ENCODE results near the gene GCK. TPM values are rescaled to one million over a fixed set of nuclear protein-coding genes. Genes with fewer than 3 reads are reported as not detected.

GCK gene
- total and polyA plus RNA-seq, 2 of the 13 experiments (the other 11 are each of a cell fraction or from before 2014, with no cell fraction given) = not detected

DNA sequence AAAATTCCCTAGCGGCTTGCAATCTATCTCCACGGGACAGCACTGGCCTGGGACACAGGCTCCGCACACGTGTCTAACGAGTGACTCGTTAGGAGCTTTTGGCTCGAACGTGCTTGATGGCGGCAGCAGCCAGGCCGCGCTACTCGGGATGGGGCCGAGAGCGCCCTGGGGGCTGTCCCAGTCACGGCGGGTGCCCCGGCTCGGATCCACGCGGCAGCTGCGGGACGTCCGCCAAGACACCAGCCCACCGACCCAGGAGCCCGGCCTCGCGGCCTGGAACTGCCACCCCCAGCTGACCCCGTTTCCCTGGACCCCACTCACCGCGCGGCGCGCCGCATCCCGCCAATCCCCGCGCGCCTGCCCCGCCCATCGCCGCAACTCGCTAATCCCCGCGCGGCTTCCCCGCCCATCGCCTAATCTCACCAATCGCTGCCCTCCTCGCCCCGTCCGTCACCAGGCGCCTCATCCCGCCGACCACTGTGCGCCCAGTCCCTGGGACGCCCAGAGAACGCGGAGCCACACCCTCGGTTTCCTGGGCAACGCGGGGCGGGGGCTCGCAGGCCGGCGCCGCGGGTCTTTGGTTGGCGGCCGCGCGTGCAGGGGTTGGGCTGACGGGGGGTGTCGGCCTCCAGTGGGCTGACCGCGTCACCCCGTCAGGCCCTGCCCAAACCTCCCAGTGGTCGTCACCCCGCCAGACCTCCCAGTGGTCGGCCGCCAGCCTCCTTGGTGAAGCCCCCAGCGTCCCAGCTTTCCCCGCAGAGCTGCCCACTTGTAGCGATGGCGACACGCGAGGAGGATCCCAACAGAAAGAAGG, 65.8 kb downstream of the GCK start, which contains the start of gene POLD2 (continued):
- 0 out of 2 replicates have a peak, but pooled peaks have one; percentile 48 for TF ChIP-seq GPN1 (CRISPR knock-in tag; IDR thresholded peaks at IDR 0.05; ENCODE audit: borderline replicate concordance)
- TF ChIP-seq, protein P1, sequence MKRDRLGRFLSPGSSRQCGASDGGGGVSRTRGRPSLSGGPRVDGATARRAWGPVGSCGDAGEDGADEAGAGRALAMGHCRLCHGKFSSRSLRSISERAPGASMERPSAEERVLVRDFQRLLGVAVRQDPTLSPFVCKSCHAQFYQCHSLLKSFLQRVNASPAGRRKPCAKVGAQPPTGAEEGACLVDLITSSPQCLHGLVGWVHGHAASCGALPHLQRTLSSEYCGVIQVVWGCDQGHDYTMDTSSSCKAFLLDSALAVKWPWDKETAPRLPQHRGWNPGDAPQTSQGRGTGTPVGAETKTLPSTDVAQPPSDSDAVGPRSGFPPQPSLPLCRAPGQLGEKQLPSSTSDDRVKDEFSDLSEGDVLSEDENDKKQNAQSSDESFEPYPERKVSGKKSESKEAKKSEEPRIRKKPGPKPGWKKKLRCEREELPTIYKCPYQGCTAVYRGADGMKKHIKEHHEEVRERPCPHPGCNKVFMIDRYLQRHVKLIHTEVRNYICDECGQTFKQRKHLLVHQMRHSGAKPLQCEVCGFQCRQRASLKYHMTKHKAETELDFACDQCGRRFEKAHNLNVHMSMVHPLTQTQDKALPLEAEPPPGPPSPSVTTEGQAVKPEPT (CRISPR knock-in tag; IDR thresholded peaks at IDR 0.05; ENCODE audit: low read depth) = no peak; the same call in 1 of the 2 replicates
- TF ChIP-seq ZMYM2 (CRISPR knock-in tag; IDR thresholded peaks at IDR 0.05) = no peak
- TF ChIP-seq, protein P2, sequence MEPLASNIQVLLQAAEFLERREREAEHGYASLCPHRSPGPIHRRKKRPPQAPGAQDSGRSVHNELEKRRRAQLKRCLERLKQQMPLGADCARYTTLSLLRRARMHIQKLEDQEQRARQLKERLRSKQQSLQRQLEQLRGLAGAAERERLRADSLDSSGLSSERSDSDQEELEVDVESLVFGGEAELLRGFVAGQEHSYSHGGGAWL (CRISPR knock-in tag; IDR thresholded peaks at IDR 0.05) = peak; percentile 71
- TF ChIP-seq, protein P3, sequence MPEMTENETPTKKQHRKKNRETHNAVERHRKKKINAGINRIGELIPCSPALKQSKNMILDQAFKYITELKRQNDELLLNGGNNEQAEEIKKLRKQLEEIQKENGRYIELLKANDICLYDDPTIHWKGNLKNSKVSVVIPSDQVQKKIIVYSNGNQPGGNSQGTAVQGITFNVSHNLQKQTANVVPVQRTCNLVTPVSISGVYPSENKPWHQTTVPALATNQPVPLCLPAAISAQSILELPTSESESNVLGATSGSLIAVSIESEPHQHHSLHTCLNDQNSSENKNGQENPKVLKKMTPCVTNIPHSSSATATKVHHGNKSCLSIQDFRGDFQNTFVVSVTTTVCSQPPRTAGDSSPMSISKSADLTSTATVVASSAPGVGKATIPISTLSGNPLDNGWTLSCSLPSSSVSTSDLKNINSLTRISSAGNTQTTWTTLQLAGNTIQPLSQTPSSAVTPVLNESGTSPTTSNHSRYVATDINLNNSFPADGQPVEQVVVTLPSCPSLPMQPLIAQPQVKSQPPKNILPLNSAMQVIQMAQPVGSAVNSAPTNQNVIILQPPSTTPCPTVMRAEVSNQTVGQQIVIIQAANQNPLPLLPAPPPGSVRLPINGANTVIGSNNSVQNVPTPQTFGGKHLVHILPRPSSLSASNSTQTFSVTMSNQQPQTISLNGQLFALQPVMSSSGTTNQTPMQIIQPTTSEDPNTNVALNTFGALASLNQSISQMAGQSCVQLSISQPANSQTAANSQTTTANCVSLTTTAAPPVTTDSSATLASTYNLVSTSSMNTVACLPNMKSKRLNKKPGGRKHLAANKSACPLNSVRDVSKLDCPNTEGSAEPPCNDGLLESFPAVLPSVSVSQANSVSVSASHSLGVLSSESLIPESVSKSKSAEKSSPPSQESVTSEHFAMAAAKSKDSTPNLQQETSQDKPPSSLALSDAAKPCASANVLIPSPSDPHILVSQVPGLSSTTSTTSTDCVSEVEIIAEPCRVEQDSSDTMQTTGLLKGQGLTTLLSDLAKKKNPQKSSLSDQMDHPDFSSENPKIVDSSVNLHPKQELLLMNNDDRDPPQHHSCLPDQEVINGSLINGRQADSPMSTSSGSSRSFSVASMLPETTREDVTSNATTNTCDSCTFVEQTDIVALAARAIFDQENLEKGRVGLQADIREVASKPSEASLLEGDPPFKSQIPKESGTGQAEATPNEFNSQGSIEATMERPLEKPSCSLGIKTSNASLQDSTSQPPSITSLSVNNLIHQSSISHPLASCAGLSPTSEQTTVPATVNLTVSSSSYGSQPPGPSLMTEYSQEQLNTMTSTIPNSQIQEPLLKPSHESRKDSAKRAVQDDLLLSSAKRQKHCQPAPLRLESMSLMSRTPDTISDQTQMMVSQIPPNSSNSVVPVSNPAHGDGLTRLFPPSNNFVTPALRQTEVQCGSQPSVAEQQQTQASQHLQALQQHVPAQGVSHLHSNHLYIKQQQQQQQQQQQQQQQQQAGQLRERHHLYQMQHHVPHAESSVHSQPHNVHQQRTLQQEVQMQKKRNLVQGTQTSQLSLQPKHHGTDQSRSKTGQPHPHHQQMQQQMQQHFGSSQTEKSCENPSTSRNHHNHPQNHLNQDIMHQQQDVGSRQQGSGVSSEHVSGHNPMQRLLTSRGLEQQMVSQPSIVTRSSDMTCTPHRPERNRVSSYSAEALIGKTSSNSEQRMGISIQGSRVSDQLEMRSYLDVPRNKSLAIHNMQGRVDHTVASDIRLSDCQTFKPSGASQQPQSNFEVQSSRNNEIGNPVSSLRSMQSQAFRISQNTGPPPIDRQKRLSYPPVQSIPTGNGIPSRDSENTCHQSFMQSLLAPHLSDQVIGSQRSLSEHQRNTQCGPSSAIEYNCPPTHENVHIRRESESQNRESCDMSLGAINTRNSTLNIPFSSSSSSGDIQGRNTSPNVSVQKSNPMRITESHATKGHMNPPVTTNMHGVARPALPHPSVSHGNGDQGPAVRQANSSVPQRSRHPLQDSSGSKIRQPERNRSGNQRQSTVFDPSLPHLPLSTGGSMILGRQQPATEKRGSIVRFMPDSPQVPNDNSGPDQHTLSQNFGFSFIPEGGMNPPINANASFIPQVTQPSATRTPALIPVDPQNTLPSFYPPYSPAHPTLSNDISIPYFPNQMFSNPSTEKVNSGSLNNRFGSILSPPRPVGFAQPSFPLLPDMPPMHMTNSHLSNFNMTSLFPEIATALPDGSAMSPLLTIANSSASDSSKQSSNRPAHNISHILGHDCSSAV (CRISPR knock-in tag; IDR thresholded peaks at IDR 0.05; ENCODE audit: borderline replicate concordance) = no peak
- TF ChIP-seq TOPORS (CRISPR knock-in tag; IDR thresholded peaks at IDR 0.05) = no peak
- no peak for TF ChIP-seq ZNF207 (IDR thresholded peaks at IDR 0.05; ENCODE audit: borderline replicate concordance)
- TF ChIP-seq, protein P4, sequence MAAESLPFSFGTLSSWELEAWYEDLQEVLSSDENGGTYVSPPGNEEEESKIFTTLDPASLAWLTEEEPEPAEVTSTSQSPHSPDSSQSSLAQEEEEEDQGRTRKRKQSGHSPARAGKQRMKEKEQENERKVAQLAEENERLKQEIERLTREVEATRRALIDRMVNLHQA (CRISPR knock-in tag; IDR thresholded peaks at IDR 0.05) = no peak
- TF ChIP-seq, protein P5, sequence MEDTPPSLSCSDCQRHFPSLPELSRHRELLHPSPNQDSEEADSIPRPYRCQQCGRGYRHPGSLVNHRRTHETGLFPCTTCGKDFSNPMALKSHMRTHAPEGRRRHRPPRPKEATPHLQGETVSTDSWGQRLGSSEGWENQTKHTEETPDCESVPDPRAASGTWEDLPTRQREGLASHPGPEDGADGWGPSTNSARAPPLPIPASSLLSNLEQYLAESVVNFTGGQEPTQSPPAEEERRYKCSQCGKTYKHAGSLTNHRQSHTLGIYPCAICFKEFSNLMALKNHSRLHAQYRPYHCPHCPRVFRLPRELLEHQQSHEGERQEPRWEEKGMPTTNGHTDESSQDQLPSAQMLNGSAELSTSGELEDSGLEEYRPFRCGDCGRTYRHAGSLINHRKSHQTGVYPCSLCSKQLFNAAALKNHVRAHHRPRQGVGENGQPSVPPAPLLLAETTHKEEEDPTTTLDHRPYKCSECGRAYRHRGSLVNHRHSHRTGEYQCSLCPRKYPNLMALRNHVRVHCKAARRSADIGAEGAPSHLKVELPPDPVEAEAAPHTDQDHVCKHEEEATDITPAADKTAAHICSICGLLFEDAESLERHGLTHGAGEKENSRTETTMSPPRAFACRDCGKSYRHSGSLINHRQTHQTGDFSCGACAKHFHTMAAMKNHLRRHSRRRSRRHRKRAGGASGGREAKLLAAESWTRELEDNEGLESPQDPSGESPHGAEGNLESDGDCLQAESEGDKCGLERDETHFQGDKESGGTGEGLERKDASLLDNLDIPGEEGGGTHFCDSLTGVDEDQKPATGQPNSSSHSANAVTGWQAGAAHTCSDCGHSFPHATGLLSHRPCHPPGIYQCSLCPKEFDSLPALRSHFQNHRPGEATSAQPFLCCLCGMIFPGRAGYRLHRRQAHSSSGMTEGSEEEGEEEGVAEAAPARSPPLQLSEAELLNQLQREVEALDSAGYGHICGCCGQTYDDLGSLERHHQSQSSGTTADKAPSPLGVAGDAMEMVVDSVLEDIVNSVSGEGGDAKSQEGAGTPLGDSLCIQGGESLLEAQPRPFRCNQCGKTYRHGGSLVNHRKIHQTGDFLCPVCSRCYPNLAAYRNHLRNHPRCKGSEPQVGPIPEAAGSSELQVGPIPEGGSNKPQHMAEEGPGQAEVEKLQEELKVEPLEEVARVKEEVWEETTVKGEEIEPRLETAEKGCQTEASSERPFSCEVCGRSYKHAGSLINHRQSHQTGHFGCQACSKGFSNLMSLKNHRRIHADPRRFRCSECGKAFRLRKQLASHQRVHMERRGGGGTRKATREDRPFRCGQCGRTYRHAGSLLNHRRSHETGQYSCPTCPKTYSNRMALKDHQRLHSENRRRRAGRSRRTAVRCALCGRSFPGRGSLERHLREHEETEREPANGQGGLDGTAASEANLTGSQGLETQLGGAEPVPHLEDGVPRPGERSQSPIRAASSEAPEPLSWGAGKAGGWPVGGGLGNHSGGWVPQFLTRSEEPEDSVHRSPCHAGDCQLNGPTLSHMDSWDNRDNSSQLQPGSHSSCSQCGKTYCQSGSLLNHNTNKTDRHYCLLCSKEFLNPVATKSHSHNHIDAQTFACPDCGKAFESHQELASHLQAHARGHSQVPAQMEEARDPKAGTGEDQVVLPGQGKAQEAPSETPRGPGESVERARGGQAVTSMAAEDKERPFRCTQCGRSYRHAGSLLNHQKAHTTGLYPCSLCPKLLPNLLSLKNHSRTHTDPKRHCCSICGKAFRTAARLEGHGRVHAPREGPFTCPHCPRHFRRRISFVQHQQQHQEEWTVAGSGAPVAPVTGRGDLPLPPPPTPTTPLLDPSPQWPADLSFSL (CRISPR knock-in tag; IDR thresholded peaks at IDR 0.05) = no peak
- TF ChIP-seq RFX5 (IDR thresholded peaks at IDR 0.05; ENCODE audit: low read depth, low read length) = peak; percentile 94

Measured in HepG2 (cell line).